ENCODE results near the gene CHST11.

GRCh38 chr12:104526320-104526719 lies 69.6 kb downstream of the CHST11 start:
- TF ChIP-seq CTCF (IDR thresholded peaks at IDR 0.05) (no peak), POLR2A (IDR thresholded peaks at IDR 0.05) (no peak), EP300 (IDR thresholded peaks at IDR 0.05) (no peak)
